ENCODE data around the gene SIM1. TPM values are rescaled to one million over a fixed set of nuclear protein-coding genes. Genes with fewer than 3 reads are reported as not detected.
A peak's percentile ranks its signal among the peaks of the same experiment; 100 is the strongest.

SIM1 gene
- total and polyA plus RNA-seq, 2 experiments from 2014 or later = not detected

DNA sequence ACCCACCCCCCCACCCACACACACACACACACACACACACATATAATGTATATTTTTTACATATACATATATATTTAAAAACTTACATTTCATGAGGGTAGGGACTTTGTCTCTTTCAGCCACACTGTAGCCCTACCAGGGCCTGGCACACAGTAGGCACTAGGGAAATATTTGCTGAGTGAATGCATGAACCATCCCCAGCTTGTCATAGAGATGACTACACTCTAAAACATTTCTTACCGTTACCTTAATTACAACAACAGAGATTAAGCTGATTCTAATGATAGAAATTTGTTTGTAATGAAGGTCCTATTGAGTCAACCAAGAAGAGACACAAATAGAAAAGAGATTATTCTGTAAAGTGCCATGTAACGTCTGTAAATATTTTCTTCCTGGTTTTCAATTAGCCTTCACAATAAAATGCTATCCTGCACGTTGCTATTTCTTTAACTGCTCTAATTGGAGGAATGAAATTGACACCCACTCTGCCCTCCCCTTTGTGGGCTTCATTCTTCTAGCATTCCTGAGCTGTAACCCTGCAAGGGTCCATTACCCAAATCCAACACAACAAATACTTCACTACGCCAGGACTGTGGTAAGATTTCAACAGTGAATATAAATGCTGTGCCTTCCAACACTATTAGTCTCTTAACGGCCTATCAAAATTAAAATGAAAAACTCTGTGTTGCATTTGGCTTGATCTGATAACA, 30.8 kb downstream of the SIM1 start:
- no peaks in the 10 kb centered on the region for H3K36me3 ChIP-seq
- no peak for DNase-seq (ENCODE audit: low read depth in 1 of 2, low spot score in 1 of 2)
- H3K9me3 ChIP-seq (ENCODE audit: low read depth) = no peaks in the 10 kb centered on the region
- H3K27ac ChIP-seq = no peak overlapping the region
- TF ChIP-seq, protein P1, sequence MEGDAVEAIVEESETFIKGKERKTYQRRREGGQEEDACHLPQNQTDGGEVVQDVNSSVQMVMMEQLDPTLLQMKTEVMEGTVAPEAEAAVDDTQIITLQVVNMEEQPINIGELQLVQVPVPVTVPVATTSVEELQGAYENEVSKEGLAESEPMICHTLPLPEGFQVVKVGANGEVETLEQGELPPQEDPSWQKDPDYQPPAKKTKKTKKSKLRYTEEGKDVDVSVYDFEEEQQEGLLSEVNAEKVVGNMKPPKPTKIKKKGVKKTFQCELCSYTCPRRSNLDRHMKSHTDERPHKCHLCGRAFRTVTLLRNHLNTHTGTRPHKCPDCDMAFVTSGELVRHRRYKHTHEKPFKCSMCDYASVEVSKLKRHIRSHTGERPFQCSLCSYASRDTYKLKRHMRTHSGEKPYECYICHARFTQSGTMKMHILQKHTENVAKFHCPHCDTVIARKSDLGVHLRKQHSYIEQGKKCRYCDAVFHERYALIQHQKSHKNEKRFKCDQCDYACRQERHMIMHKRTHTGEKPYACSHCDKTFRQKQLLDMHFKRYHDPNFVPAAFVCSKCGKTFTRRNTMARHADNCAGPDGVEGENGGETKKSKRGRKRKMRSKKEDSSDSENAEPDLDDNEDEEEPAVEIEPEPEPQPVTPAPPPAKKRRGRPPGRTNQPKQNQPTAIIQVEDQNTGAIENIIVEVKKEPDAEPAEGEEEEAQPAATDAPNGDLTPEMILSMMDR (IDR thresholded peaks at IDR 0.05; ENCODE audit: low read depth, low read length) = no peak
- H3K4me1 ChIP-seq (ENCODE audit: low read depth) = no peaks in the 10 kb centered on the region
- H3K4me3 ChIP-seq = no peak overlapping the region
- no peaks in the 10 kb centered on the region for H3K27me3 ChIP-seq

DNA sequence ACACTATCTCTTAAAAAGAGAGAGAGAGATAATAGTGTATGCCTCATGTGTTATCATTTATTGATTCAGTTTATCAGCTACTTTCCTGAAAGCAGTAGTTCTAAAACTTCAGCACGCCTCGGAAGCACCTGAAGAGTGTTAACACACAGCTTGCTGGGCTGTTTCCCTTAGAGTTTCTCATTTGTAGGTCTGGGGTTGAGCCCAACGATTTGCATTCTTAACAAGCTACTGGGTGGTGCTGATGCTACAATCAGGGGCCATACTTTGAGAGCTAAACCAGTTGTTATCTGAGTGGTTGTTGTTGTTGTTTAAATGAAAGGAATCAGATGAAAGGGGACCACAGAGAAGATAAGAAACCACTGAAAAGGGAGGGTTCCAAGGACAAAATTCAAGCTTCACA, 32.6 kb downstream of the SIM1 start:
- no peak for DNase-seq (ENCODE audit: low read depth in 1 of 2, low spot score in 1 of 2)
- no peaks in the 10 kb centered on the region for H3K27me3 ChIP-seq
- H3K9me3 ChIP-seq (ENCODE audit: low read depth) = no peaks in the 10 kb centered on the region
- TF ChIP-seq, protein P1 (IDR thresholded peaks at IDR 0.05; ENCODE audit: low read depth, low read length) = no peak
- H3K4me1 ChIP-seq (ENCODE audit: low read depth) = no peaks in the 10 kb centered on the region
- H3K36me3 ChIP-seq = no peaks in the 10 kb centered on the region
- no peak overlapping the region for H3K27ac ChIP-seq
- H3K4me3 ChIP-seq = no peak overlapping the region

DNA sequence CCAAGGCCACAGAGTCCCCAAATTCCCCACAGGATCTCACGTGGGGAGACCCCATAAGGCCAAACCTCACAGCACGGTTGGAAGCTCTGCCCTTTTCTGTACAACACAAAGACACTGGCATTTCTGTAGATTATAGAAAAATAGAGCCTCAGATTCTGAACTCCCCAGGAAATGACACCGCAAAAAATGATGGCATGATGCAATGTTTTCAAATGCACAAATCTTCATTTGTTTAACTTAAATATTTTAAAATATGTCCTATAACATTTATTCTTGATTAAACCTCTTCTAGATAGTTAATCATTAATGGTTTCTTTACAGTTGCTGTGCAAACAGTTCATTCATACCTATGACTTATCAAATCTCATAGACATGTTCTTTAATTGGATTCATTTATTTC, 33.8 kb downstream of the SIM1 start:
- H3K4me1 ChIP-seq (ENCODE audit: low read depth) = no peaks in the 10 kb centered on the region
- H3K9me3 ChIP-seq (ENCODE audit: low read depth) = no peaks in the 10 kb centered on the region
- TF ChIP-seq, protein P1 (IDR thresholded peaks at IDR 0.05; ENCODE audit: low read depth, low read length) = no peak
- H3K27me3 ChIP-seq = no peaks in the 10 kb centered on the region
- H3K27ac ChIP-seq = no peak overlapping the region
- H3K4me3 ChIP-seq = no peak overlapping the region
- H3K36me3 ChIP-seq = no peaks in the 10 kb centered on the region
- no peak for DNase-seq (ENCODE audit: low read depth in 1 of 2, low spot score in 1 of 2)

DNA sequence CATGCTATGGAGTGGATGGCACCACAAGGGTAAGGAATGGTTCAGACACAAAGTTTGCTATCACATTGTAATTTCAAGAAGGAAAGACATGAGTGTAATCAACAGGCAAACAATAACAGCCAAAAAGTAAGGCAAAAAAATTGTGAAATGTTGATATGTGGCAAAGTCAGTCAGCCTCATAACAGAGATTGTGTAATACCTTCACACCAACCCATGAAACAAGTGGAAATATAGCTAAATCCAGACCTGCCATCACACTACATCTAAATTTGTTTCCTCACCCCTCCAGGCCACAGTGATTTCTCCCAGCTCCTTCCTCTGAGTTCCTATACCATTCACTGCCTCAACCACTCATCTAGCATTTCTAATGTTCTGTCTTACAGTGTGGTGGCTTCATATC, 37.3 kb downstream of the SIM1 start:
- DNase-seq (ENCODE audit: low read depth in 1 of 2, low spot score in 1 of 2) = peak in 1 of 2 donors; percentile 15
- Histone ChIP-seq H3K9me3 (ENCODE audit: low read depth) (no peaks in the 10 kb centered on the region), H3K36me3 (no peaks in the 10 kb centered on the region), H3K27ac (no peak overlapping the region), H3K27me3 (no peaks in the 10 kb centered on the region), H3K4me3 (no peak overlapping the region), H3K4me1 (ENCODE audit: low read depth) (no peaks in the 10 kb centered on the region)
- TF ChIP-seq, protein P1 (IDR thresholded peaks at IDR 0.05; ENCODE audit: low read depth, low read length) = no peak

DNA sequence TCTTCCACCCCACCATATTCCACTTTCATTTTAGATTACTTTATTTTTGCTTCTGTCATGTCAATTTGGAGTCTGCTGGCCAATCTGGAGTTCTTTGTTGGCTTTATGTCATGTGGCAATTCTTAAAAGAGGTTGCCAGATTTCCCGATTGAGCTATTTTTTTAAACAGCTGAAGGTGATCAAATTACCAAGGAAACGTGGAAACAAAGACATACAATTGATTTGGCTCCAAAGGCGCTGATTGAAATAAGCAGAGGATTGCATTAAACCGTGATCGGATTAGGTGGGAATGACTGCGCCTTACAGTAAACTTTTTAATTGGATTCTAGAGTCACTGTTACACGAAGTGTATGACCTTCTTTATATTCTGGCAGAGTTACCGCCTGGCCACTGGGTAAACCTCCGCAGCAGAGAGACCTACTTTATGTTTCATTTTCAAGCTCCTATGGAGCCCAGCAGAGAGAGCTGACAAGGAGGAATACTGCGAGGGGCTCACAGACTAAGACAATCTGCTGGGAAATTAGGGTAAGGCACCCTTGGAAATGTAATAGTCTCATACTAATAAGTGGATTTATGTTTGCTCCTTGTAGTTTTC, 37.9 kb downstream of the SIM1 start:
- no peaks in the 10 kb centered on the region for H3K27me3 ChIP-seq
- TF ChIP-seq, protein P1 (IDR thresholded peaks at IDR 0.05; ENCODE audit: low read depth, low read length) = no peak
- no peaks in the 10 kb centered on the region for H3K36me3 ChIP-seq
- no peaks in the 10 kb centered on the region for H3K9me3 ChIP-seq (ENCODE audit: low read depth)
- H3K4me1 ChIP-seq (ENCODE audit: low read depth) = no peaks in the 10 kb centered on the region
- no peak overlapping the region for H3K27ac ChIP-seq
- H3K4me3 ChIP-seq = no peak overlapping the region
- DNase-seq (ENCODE audit: low read depth in 1 of 2, low spot score in 1 of 2) = no peak

All from cardiac muscle cell (in vitro differentiated cells and primary cell).